COLO668 (cell line): ENCODE results near the gene MTG1.
"Not testable (repeated sequence)": the region's sequence is repeated elsewhere in the genome, so short reads cannot be mapped to it uniquely, and the experiment has no call there.

ENCODE experiments used
- DNase-seq: peaks from one replicate; lab custom pipeline; 2025; ENCODE audit not compliant: unreplicated experiment; lab: John Stamatoyannopoulos, UW

Gene MTG1

DNA sequence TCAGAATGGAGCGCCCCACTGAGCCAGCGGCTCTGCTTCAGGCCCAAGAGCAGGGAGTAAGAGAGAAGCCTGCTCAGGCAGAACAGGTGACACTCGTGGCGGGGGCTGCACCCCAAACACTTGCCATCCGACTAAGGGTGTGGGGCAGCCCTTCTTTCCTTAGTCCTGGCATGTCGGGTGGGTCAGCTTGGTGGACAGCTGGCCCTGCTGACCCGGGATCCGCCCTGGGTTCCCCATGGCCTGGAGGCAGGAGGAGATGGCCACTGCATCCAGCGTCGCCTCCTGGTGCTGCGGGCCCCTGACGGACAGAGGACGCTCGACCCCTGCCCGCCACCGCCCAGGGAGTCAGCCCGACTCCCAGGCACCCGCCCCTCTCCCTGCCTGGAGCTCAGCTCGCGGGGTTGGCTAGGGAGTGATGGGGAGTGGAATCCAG is 16.1 kb upstream of the MTG1 start:
- no peak for DNase-seq

DNA sequence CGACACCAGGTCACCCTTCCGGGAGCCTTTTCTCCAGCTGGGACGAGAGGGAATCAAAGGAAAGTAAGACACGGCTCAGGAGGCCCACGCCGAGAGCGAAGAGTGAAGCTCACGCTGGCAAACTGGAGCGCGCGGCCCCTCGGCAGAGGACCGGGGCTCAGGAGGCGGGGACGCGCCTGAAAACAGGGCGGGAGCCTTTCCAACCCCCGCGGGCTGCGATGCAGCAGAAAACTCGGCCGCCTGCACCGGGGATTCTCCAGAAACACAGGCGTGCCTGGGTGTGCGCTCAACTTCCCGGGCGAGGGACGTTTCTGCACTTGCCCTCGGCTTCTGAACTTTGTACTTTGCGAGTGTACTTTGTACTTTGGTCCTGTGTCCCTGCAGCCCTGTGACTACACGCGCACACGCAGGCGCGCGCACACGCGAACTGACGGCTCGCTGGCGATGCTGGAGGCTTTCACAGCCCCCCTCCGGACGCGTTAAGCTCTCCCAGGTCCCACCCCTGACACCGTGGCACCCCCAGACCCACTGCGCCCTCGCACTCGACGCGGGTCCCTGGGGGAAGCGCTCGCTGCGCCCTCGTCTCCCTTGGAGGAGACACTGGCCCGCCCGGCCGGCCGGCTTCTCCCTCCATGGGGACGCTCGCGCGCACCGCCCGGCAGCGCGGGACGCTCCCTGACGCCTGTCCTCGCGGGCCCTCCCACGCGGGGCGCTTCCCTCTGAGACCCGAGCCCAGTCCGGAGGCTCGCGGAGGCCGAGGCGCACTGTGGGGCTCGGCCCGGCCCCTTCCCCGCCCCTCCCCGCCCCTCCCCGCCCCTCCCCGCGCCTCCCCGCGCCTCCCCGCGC is 15.5 kb upstream of the MTG1 start:
- peak; percentile 43 for DNase-seq

DNA sequence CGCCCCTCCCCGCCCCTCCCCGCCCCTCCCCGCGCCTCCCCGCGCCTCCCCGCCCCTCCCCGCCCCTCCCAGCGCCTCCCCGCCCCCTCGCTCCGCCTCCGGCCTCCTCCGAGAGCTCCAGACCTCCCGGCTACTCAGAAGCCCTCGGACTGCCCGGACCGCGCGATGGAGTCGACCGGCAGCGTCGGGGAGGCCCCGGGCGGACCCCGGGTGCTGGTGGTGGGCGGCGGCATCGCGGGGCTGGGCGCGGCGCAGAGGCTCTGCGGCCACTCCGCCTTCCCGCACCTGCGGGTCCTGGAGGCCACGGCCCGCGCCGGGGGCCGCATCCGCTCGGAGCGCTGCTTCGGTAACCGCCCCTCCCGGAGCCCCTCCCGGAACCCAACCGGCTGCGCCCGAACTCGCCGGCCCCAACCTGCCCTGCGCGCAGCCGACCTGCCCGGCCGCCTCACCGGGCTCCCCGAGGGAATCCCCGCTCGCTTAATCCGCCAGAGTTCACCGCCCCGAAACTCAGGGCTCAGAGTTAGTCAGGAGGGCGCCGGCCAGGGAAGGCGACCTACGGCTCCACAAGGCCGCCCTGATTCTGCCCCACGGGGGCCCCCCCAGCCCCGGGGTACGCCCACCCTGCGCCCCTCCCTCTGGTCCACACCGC is 14.7 kb upstream of the MTG1 start, which contains the start of gene PAOX:
PAOX (plus strand) TSS at position 111 of the 649 bp plus-strand sequence; CDS start at position 166, 55 bp downstream.
- peak; percentile 30 for DNase-seq

DNA sequence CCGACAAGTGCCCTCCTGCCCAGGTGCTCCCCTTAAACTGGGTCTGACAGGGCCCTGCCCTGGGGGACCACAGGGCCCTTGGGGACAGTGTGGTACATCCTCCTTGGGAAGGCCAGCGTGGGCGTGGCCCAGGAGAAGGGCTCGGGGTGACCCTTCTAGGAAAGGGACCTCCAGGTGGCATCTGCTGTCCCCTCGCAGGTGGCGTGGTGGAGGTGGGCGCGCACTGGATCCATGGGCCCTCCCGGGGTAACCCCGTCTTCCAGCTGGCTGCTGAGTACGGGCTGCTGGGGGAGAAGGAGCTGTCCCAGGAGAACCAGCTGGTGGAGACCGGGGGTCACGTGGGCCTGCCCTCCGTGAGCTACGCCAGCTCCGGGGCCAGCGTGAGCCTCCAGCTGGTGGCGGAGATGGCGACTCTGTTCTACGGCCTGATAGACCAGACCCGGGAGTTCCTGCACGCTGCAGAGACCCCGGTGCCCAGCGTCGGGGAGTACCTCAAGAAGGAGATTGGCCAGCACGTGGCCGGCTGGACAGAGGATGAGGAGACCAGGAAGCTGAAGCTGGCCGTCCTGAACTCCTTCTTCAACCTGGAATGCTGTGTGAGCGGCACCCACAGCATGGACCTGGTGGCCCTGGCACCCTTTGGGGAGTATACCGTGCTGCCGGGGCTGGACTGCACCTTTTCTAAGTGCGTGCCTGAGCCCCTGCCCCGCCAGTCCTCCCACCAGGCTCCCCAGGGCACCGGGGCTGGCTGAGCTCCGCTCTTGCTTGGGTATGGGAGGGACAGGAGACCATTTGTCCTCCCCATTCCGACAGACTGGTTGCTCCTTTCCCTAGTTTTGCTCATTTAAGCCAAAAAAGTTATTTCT is 13.9 kb upstream of the MTG1 start:
- no peak for DNase-seq

DNA sequence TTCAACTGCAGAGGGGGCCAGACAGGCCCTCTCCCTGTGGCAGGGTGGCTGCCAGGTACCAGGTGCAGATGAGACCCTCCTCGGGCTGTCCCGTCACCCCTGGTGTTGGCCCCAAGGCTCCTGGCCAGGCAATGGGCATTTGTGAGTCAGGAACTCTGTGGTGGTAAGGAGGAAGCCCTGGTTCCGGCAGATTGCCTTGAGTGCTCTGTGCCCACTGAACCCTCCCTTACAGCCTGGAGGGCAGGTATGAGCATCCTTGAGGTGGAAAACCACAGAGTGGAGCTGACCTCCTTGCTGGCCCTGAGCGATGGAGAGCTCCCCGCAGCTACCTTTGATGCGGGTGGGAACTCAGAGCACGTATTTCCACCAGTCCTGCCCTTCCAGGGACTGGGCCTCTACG is 12.9 kb upstream of the MTG1 start:
- no peak for DNase-seq

DNA sequence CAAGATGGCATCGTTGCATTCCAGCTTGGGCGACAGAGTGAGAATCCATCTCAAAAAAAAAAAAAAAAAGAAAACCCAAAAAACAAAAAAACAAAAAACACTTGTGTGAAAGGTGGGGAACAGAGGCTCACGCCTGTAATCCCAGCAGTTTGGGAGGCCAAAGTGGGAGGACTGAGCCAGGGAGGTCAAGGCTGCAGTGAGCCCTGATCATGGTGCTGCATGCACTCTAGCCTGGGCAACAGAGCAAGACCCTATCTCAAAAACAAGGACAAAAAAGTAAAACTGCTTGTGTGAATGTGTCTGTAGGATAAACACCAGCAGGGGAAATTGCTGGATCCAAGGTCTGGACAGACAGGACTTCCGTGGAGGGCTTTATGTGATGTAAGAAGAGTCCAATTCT is 10.4 kb upstream of the MTG1 start:
- DNase-seq: no peak

DNA sequence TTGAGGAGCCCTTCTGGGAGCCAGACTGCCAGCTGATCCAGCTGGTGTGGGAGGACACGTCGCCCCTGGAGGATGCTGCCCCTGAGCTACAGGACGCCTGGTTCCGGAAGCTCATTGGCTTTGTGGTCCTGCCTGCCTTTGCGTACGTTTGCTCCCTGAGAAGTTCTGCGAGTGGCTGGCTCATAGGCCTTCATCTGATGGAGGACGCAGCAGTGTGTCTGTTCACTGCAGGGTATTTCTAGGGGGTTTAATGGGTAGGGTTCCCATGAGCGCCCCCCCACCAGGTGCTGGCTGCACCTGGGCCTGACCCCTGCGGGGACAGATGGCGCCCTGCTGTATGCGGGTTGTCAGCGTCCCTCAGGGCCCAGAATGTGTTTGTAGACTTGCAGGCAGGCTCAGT is 9.9 kb upstream of the MTG1 start:
- no peak for DNase-seq

DNA sequence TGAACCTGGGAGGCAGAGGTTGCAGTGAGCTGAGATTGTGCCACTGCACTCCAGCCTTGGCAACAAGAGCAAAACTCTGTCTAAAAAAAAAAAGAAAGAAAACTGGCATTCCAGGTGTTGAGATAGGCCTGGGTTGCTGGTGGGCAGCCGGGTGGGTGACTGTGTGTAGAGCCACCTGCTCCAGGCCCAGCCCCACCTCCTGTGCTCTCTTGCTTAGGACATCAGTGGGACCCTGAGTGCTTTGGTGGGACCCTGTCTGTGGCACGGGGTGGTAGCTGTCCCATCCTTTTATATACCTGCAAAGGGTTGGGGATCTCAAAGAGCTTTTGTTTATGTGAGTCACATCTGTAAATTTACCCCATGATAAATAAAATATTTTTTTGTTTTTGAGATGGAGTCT is 8.7 kb upstream of the MTG1 start:
- no peak for DNase-seq

DNA sequence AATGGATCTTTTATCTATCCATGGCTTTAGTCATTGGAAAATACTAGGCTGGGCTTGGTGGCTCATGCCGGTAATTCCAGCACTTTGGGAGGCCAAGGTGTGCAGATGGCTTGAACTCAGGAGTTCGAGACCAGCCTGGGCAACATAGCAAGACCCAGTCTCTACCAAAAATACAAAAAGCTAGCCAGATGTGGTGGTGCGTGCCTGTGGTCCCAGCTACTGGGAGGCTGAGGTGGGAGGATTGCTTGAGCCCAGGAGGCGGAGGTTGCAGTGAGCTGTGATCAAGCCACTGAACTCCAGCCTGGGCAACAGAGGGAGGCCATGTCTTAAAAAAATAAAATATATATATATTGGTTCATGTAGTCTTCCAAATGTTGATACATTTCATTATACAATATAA is 7.0 kb upstream of the MTG1 start:
- DNase-seq: not testable (repeated sequence)

DNA sequence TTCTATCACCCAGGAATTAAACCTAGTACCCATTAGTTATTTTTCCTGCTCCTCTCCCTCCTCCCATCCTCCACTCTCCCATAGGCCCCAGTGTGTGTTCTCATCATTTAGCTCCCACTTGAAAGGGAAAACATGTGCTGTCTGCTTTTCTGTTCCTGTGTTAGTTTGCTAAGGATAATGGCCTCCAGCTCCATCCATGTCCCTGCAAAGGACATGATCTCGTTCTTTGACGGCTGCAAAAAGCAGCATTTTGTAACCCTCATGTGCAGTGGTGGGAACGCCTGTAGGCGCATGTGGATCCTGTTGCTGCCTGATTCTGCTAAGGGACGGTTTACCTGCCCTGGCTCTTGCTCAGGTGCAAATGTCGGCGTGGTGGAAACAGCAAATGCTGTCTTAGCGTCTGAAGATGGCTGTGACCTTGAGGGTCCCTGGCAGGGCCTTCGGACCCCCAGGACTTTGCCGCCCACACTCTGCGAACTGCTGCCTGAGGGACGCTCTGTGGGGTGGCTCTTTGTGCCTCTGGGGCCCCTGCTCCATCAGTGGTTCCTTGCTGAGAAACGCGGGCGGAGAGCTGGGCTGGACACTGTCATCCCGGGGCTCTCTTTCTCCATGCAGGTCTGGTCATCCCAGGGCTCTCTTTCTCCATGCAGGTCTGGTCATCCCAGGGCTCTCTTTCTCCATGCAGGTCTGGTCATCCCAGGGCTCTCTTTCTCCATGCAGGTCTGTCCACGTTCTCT is 5.6 kb upstream of the MTG1 start:
- DNase-seq: no peak

DNA sequence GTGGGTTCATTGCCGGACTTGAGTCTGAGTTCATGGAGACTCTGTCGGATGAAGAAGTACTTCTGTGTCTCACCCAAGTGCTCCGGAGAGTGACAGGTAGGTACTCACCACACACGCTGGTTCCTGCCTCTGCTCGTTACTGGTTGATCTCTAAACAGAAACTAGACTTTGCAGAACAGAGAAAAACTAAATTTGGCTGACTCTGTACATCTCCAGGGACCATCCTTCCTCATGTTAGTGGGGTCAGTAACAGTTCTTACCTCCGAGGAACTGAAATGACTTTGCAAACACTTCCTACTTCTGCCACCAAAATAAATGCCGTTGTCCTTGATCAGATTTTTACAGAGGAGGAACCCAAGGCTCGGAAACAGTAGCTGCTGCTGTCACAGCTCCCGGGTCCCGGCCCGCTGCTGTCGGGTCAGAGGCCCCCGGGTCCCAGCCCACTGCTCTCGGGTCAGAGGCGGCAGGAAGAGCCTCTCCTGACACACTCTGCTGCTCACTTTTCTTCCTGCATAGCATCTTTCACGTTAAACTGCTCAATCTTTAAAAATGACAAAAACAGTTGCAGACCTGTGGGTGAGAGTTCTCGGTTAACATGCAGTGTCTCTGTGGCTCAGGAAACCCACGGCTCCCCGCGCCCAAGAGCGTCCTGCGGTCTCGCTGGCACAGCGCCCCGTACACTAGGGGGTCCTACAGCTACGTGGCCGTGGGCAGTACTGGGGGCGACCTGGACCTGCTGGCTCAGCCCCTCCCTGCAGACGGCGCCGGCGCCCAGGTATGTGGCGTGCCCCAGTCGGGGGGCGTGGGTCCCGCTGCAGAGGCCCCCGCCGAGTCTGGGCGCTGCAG is 4.8 kb upstream of the MTG1 start:
- DNase-seq: no peak

DNA sequence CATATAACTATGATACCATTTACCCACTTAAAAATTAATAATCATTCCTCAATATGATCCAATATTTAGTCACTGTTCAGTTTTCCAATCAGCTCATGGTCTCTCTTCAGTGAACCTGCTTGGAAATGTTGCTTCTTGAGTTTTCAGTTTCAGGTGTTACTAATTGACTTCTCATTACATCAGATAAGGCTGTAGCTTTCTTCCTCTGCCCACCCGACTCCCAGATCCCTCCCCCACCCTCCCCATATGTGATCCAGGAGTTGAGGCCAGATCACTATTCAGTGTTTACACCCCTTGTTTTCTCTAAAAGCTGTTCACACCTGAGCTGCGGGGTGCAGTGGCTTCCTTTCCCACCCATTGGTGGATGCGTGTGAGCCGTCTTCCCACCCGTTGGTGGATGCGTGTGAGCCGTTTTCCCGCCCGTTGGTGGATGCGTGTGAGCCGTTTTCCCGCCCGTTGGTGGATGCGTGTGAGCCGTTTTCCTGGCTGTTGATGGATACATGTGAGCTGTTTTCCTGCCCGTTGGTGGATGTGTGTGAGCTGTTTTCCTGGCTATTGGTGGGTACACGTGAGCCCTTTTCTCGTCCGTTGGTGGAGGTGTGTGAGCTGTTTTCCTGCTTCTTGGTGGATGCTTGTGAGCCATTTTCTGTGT is 3.2 kb upstream of the MTG1 start:
- no peak for DNase-seq

DNA sequence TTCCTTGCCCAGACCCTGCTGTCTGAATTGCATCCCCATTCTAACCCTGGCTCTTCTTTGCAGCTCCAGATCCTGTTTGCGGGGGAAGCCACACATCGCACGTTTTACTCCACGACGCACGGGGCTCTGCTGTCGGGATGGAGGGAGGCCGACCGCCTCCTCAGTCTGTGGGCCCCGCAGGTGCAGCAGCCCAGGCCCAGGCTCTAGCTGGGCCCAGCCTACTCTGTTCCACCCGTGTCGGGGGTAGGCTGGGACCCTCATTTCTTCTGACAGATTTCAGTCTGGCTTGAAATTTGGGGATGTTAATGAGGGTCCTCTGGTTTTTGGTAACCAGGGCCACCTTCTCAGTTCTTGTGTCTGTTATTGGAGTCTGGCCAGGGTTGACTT is 2.7 kb upstream of the MTG1 start:
- DNase-seq: no peak

DNA sequence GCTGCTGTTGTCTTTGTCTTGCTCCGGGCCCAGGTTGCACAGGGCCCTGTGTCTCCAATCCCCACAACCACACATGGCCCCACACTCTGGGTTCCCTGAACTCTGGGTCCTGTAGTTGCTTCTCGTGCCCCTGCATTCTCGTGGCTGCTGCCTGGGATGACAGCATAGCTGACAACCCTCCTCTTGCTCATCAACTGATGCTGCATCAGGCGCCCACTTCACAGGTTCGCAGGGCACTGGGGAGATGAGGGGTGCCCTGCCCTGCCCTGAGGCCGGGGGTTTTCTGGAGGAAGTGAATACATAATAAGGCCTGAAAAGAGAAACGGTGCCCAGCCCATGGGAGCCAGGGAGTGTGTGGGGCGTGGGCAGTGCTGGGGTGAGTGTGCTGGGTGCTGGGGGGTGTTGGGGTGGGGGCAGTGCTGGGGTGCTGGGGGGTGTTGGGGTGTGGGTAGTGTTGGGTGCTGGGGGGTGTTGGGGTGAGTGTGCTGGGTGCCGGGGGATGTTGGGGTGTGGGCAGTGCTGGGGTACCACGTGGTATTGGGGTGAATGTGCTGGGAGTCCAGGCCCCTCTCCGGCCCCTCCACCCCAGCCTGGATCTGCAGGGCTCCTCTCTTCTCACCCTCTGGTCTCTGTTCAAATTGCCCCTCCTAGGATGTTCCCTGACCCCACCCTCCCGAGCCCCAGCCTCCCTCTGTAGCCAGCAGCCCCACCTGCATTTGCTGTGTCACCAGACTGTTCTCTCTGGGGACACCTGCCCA is 2.0 kb upstream of the MTG1 start:
- no peak for DNase-seq

DNA sequence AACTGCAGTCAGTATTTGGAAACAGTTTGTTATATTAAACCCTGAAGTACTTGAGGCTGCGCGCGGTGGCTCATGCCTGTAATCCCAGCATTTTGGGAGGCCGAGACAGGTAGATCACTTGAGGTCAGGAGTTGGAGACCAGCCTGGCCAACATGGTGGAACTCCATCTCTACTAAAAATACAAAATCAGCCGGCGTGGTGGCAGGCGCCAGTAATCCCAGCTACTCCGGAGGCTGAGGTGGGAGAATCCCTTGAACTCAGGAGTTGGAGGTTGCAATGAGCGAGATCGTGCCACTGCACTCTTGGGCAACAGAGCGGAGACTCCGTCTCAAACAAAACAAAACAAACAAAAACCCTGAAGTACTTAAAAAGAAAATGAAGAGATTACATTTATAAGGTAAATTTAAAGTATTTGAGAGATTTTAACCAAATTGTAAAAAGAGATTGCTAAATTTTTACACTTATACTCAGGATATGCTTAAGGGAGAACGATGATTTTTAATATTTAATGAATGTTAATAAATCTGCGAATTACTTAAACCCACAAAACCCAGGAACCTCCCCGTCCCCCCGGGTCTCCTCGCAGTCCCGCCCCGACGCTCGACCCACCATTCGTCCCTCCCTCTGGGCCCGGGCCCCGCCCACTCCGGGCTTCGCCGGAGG is 425 bp upstream of the MTG1 start:
- DNase-seq: no peak

DNA sequence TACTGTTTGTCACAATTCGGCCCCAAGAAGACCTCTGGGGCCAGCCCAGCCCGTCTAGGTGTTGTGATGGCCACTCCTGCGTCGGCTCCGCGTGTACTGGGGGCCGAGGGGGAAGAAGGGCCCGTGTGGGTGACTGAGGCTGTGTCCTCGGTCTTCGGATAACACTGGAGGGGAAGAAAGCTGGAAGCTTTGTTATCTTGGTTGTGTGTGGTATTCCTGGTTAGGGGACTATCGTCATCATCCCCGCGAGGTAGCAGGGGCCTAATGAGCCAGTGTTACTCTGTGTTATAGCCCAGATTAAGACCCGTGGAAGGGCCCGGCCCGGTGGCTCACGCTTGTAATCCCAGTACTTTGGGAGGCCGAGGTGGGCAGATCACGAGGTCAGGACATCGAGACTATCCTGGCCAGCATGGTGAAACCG is 854 bp downstream of the MTG1 start:
- no peak for DNase-seq

DNA sequence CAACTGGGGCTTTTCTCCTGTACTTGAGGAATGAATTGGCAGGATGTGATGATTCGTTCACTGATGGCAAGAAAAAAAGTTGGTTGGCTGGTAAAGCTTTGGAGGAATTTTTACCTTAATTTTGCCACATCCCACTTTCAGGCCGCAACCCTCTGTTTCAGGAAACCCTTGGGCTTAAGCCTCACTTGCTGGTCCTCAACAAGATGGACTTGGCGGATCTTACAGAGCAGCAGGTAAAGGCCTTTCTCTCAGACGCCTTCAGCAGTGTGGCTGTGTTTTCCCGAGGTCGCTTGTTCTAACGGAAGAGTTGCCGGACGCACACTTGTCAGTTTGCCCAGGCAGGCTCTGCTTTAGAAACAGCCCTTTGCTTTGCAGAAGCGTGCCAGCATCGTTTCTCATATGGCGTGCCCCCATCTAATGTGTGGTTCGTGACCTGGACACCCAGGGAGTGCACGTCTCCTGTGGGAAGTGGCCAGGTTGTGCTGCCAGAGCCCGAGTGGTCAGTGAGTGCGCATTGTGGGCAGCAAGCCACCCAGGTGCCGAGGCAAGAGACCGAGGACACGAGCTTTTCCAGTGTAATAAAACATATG is 2.2 kb downstream of the MTG1 start:
- no peak for DNase-seq

DNA sequence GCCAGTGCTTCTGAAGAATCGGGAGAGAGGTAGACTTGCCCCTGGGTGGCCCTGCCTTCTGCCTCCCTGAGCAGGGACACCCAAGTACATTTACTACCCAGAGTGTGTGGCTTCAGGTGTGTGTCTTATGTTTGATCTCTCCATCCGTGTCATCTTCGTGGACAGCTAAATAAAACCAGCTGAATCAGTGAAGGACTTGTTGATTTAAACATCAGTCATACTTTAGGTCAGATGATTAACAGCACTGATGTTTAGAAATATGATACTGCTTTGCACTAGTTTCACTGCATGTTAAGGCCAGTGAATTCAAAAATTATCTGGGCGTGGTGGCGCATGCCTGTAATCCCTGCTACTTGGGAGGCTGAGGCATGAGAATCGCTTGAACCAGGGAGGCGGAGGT is 4.0 kb downstream of the MTG1 start:
- no peak for DNase-seq
